ENCODE data around the gene CCAR1.

DNA sequence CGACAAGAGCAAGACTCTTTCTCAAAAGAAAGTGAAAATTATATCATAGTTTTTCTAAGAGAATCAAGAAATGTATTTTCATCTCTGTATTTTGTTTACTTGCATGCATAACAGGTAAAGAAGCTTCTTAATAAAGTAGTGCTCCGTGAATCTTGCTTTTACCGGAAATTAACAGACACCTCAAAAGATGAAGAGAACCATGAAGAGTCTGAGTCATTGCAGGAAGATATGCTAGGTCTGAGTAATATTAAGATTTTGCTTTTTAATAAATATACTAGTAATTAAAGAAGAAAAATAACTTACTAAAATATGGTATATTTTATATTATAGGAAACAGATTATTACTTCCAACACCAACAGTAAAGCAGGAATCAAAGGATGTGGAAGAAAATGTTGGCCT, 66.8 kb downstream of the CCAR1 start:
- TF ChIP-seq CTCF (IDR thresholded peaks at IDR 0.05 in 2 of 3, conservative IDR thresholded peaks at IDR 0.05 in 1 of 3; ENCODE audit: borderline replicate concordance in 1 of 3, insufficient read depth in 1 of 3, low read depth in 2 of 3, low read length in 2 of 3) (no peak), POLR2A (IDR thresholded peaks at IDR 0.05; ENCODE audit: borderline replicate concordance, extremely low read depth, insufficient read depth, insufficient read length) (no peak), ZBTB33 (IDR thresholded peaks at IDR 0.05; ENCODE audit: extremely low read depth, insufficient replicate concordance, low read length) (no peak), SP1 (IDR thresholded peaks at IDR 0.05; ENCODE audit: low read depth) (no peak), EZH2phosphoT487 (IDR thresholded peaks at IDR 0.05; ENCODE audit: borderline replicate concordance) (no peak), CBX3 (IDR thresholded peaks at IDR 0.05; ENCODE audit: low read depth) (no peak), EZH2 (IDR thresholded peaks at IDR 0.05) (no peak), YY1 (IDR thresholded peaks at IDR 0.05; ENCODE audit: extremely low read depth, insufficient replicate concordance, low read depth, low read length) (no peak), ZNF274 (IDR thresholded peaks at IDR 0.05; ENCODE audit: low read depth, low read length) (no peak)
